Measurements from ENCODE around the gene TXNDC17. TPM values are rescaled to one million over a fixed set of nuclear protein-coding genes. Genes with fewer than 3 reads are reported as not detected.

Gene TXNDC17
- total RNA-seq, 1 experiment from 2014 or later, result 137 TPM

DNA sequence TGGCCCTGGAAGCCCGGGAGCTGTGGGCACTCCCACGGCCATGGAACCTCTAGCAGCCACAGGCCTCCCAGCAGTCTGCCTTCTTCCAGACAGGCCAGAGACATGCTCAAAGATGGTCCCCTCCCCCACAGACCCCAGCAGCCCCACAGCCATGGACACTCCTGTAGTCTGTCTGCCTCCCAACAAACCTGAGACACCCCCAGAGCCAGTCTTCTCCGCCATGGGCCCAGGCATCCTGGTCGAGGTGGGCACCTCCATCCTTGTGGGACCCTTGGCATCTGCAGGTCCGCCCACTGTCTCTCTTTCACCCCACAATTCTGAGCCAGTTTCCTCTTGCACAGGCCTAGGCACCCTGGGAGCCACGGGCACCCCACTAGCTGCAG is 3.4 kb upstream of the TXNDC17 start:
- intact Hi-C loops (cut with micrococcal nuclease; ENCODE audit: unreplicated experiment), result no loop called here
- CTCF ChIA-PET, result no interaction called here

DNA sequence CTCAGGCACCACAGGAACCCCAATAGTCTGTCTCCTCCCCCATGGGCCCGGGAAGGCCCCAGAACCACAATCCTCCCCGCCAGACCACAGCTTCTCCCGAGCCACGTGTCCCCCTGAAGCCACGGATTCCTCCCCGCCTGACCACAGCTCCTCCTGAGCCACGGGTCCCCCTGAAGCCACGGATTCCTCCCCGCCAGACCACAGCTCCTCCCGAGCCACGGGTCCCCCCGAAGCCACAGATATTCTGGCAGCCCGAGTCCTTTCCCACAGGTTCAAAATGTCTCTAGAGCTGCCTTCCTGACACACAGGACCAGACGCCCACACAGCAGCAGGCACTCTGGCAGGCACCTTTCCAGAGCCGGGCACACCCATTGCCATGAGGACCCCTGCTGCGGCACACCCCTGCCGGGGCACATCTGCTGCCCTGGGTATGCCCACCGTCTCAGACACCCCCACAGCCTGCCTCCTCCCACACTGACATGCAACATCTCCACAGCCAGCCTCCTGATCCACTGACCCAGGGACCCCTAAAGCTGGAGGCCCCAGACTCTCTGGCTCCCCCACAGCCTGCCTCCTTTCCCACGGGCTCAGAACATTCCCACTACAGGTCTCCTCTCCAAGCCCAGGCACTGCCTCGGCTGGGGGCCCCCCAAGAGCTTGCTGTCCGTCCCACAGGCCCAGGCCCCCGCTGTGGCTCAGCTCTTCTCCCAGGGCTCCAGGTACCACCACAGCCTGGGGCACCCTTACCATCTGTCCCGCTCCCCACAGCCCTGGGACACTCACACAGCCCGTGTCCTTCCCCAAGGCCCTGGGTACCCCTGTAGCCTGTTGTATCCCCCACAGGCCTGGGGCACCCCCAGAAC is 2.6 kb upstream of the TXNDC17 start:
- CTCF ChIA-PET, result no interaction called here
- no peak overlapping the region for H3K27ac ChIP-seq (ENCODE audit: low read length)
- BruUV-seq (replicated peaks), result no TSS peak

More for the DNA sequence above, 3.4 kb upstream of the TXNDC17 start:
- no peak for TF ChIP-seq SIN3A (IDR thresholded peaks at IDR 0.05; ENCODE audit: borderline replicate concordance, insufficient read depth, low read depth, low read length)
- TF ChIP-seq, protein P1, sequence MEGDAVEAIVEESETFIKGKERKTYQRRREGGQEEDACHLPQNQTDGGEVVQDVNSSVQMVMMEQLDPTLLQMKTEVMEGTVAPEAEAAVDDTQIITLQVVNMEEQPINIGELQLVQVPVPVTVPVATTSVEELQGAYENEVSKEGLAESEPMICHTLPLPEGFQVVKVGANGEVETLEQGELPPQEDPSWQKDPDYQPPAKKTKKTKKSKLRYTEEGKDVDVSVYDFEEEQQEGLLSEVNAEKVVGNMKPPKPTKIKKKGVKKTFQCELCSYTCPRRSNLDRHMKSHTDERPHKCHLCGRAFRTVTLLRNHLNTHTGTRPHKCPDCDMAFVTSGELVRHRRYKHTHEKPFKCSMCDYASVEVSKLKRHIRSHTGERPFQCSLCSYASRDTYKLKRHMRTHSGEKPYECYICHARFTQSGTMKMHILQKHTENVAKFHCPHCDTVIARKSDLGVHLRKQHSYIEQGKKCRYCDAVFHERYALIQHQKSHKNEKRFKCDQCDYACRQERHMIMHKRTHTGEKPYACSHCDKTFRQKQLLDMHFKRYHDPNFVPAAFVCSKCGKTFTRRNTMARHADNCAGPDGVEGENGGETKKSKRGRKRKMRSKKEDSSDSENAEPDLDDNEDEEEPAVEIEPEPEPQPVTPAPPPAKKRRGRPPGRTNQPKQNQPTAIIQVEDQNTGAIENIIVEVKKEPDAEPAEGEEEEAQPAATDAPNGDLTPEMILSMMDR (IDR thresholded peaks at IDR 0.05), result no peak
- no peak for TF ChIP-seq TCF7L2 (IDR thresholded peaks at IDR 0.05; ENCODE audit: low read depth, low read length)
- TF ChIP-seq, protein P2, sequence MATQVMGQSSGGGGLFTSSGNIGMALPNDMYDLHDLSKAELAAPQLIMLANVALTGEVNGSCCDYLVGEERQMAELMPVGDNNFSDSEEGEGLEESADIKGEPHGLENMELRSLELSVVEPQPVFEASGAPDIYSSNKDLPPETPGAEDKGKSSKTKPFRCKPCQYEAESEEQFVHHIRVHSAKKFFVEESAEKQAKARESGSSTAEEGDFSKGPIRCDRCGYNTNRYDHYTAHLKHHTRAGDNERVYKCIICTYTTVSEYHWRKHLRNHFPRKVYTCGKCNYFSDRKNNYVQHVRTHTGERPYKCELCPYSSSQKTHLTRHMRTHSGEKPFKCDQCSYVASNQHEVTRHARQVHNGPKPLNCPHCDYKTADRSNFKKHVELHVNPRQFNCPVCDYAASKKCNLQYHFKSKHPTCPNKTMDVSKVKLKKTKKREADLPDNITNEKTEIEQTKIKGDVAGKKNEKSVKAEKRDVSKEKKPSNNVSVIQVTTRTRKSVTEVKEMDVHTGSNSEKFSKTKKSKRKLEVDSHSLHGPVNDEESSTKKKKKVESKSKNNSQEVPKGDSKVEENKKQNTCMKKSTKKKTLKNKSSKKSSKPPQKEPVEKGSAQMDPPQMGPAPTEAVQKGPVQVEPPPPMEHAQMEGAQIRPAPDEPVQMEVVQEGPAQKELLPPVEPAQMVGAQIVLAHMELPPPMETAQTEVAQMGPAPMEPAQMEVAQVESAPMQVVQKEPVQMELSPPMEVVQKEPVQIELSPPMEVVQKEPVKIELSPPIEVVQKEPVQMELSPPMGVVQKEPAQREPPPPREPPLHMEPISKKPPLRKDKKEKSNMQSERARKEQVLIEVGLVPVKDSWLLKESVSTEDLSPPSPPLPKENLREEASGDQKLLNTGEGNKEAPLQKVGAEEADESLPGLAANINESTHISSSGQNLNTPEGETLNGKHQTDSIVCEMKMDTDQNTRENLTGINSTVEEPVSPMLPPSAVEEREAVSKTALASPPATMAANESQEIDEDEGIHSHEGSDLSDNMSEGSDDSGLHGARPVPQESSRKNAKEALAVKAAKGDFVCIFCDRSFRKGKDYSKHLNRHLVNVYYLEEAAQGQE (IDR thresholded peaks at IDR 0.05; ENCODE audit: insufficient read depth in 1 of 2, low read depth in 2 of 2, low read length in 1 of 2), result no peak
- TF ChIP-seq POLR2AphosphoS5 (IDR thresholded peaks at IDR 0.05; ENCODE audit: low read depth, low read length), result no peak
- no peaks in the 10 kb centered on the region for H3K9me3 ChIP-seq (ENCODE audit: control insufficient read depth, insufficient read depth, low read depth, low read length)
- peaks cover 15% of the 10 kb centered on the region for H3K4me1 ChIP-seq (ENCODE audit: control insufficient read depth, insufficient read depth, low read length)
- no peak overlapping the region for H3K27ac ChIP-seq (ENCODE audit: low read length)
- ATAC-seq (no peak), DNase-seq (ENCODE audit: low read depth, low spot score) (no peak)
- H3K27me3 ChIP-seq (ENCODE audit: control insufficient read depth, insufficient read depth, low read length), result no peaks in the 10 kb centered on the region
- POLR2A ChIA-PET, result no interaction called here
- no peak overlapping the region for H3K4me3 ChIP-seq (ENCODE audit: low read depth in 2 of 2, low read length in 2 of 2)
- in situ Hi-C loops (cut with HindIII; ENCODE audit: low pct_unique_long_range_greater_than_20kb, low sequenced_read_pairs), result no loop called here
- no TSS peak for BruUV-seq (replicated peaks)
- peaks cover 24% of the 10 kb centered on the region for H3K36me3 ChIP-seq (ENCODE audit: control insufficient read depth, insufficient read depth, low read length)

More for the DNA sequence above, 2.6 kb upstream of the TXNDC17 start:
- in situ Hi-C loops (cut with HindIII; ENCODE audit: low pct_unique_long_range_greater_than_20kb, low sequenced_read_pairs), result no loop called here
- DNase-seq (ENCODE audit: low read depth, low spot score), result no peak
- Histone ChIP-seq H3K9me3 (ENCODE audit: control insufficient read depth, insufficient read depth, low read depth, low read length) (no peaks in the 10 kb centered on the region), H3K4me3 (ENCODE audit: low read depth in 2 of 2, low read length in 2 of 2) (no peak overlapping the region), H3K36me3 (ENCODE audit: control insufficient read depth, insufficient read depth, low read length) (peaks cover 20% of the 10 kb centered on the region), H3K4me1 (ENCODE audit: control insufficient read depth, insufficient read depth, low read length) (peaks cover 17% of the 10 kb centered on the region), H3K27me3 (ENCODE audit: control insufficient read depth, insufficient read depth, low read length) (no peaks in the 10 kb centered on the region)
- POLR2A ChIA-PET, result no interaction called here
- intact Hi-C loops (cut with micrococcal nuclease; ENCODE audit: unreplicated experiment), result no loop called here
- no peak for ATAC-seq
- no peak for TF ChIP-seq POLR2AphosphoS5 (IDR thresholded peaks at IDR 0.05; ENCODE audit: low read depth, low read length)
- TF ChIP-seq, protein P1 (IDR thresholded peaks at IDR 0.05), result no peak
- no peak for TF ChIP-seq SIN3A (IDR thresholded peaks at IDR 0.05; ENCODE audit: borderline replicate concordance, insufficient read depth, low read depth, low read length)
- TF ChIP-seq, protein P2 (IDR thresholded peaks at IDR 0.05; ENCODE audit: insufficient read depth in 1 of 2, low read depth in 2 of 2, low read length in 1 of 2), result no peak
- no peak for TF ChIP-seq TCF7L2 (IDR thresholded peaks at IDR 0.05; ENCODE audit: low read depth, low read length)

Data from Panc1 (cell line).